Cardiac muscle cell (in vitro differentiated cells and primary cell): ENCODE measurements around the gene SLC23A3. TPM values are rescaled to one million over a fixed set of nuclear protein-coding genes. Genes with fewer than 3 reads are reported as not detected.

Source experiments
- DNase-seq, 2 donors: peaks; one replicate each; pipeline versions ENCODE4 v3.0.0 to v3.0.0-alpha.2; 2010 to 2017; ENCODE audit warnings: low read depth in 1 of 2, low spot score in 1 of 2
- H3K27ac ChIP-seq: fragments of 200-600 bp; sonication (generic); 2 replicates; pipeline ENCODE4 v1.5.1; 2016
- H3K27me3 ChIP-seq: fragments of 200-600 bp; sonication (generic); 2 replicates; pipeline ENCODE4 v1.6.0; 2016; ENCODE audit warnings: control low read depth
- H3K36me3 ChIP-seq: fragments of 200-600 bp; sonication (generic); 2 replicates; pipeline ENCODE4 v1.5.1; 2016; ENCODE audit warnings: control low read depth
- H3K4me1 ChIP-seq: fragments of 200-600 bp; sonication (generic); 2 replicates; pipeline ENCODE4 v1.8.1; 2017; ENCODE audit warnings: low read depth, mild to moderate bottlenecking, mixed run types
- H3K4me3 ChIP-seq: fragments of 200-600 bp; sonication (generic); 2 replicates; pipeline ENCODE4 v1.5.1; 2016; ENCODE audit warnings: mild to moderate bottlenecking
- H3K9me3 ChIP-seq: fragments of 200-600 bp; sonication (generic); 2 replicates; pipeline ENCODE4 v1.5.1; 2017; ENCODE audit warnings: low read depth, mild to moderate bottlenecking, control low read depth
- polyA plus RNA-seq: library from polyadenylated mRNA; unstranded; fragments of >200 nt; fragmentation: Nextera tagmentation; extraction: Ambion mirVana; gene quantifications from 2 replicates; pipeline ENCODE4 v1.2.1, GENCODE V29; 2016
- total RNA-seq: library from RNA; depleted of rRNA; stranded (reverse); fragments of >200 nt; gene quantifications from 2 replicates; pipeline ENCODE4 v1.2.3, GENCODE V29; 2016
- TF ChIP-seq, protein P1 (sequence below): IDR thresholded peaks from 2 replicates; pipeline ENCODE4 v1.5.1; 2012; ENCODE audit warnings: low read depth, mild to moderate bottlenecking, low read length

The SLC23A3 gene
- total and polyA plus RNA-seq, 2 experiments from 2014 or later = 0.09 TPM; not detected in 1

DNA sequence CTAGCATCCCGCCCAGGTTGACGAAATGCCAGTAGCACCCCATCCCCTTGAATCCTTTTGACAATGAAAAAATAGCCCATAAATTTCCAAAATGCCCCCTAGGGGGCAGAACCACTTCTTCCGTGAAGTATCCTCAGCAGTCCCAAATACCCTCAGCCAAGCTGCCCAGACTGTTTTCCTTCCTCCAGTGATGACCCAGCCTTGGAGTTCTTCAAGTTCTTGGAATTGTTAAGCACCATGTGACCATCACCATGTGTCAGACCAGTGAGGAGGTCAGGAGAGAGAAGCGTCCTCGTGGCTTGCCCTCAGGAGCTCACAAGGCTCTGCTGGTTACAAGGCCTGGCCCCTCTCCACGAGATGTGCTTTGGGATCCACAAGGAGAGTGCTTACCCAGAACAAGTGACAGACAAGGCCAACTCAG lies 1.4 kb upstream of the SLC23A3 start:
- no peaks in the 10 kb centered on the region for H3K27me3 ChIP-seq
- DNase-seq = peak; percentile 55 to 90
- peak overlapping the region; percentile 27 for H3K27ac ChIP-seq
- H3K9me3 ChIP-seq = no peaks in the 10 kb centered on the region
- no peaks in the 10 kb centered on the region for H3K4me1 ChIP-seq
- H3K4me3 ChIP-seq = no peak overlapping the region
- peaks cover 9% of the 10 kb centered on the region for H3K36me3 ChIP-seq
- TF ChIP-seq, protein P1, sequence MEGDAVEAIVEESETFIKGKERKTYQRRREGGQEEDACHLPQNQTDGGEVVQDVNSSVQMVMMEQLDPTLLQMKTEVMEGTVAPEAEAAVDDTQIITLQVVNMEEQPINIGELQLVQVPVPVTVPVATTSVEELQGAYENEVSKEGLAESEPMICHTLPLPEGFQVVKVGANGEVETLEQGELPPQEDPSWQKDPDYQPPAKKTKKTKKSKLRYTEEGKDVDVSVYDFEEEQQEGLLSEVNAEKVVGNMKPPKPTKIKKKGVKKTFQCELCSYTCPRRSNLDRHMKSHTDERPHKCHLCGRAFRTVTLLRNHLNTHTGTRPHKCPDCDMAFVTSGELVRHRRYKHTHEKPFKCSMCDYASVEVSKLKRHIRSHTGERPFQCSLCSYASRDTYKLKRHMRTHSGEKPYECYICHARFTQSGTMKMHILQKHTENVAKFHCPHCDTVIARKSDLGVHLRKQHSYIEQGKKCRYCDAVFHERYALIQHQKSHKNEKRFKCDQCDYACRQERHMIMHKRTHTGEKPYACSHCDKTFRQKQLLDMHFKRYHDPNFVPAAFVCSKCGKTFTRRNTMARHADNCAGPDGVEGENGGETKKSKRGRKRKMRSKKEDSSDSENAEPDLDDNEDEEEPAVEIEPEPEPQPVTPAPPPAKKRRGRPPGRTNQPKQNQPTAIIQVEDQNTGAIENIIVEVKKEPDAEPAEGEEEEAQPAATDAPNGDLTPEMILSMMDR = peak; percentile 83

- H3K4me3 ChIP-seq = no peak overlapping the region
- no peak overlapping the region for H3K27ac ChIP-seq
- peaks cover 3% of the 10 kb centered on the region for H3K27me3 ChIP-seq
- H3K9me3 ChIP-seq = no peaks in the 10 kb centered on the region
- peaks cover 6% of the 10 kb centered on the region for H3K36me3 ChIP-seq
- H3K4me1 ChIP-seq = no peaks in the 10 kb centered on the region
- no peak for DNase-seq
- TF ChIP-seq, protein P1 = no peak
These were observed 897 bp downstream of the SLC23A3 start for GRCh38 chr2:219168932-219169331.

GRCh38 chr2:219168526-219168925 lies 1.3 kb downstream of the SLC23A3 start:
- no peak overlapping the region for H3K4me3 ChIP-seq
- H3K27me3 ChIP-seq = peaks cover 5% of the 10 kb centered on the region
- peaks cover 3% of the 10 kb centered on the region for H3K36me3 ChIP-seq
- no peak overlapping the region for H3K27ac ChIP-seq
- no peaks in the 10 kb centered on the region for H3K4me1 ChIP-seq
- no peak for DNase-seq
- TF ChIP-seq, protein P1 = no peak
- H3K9me3 ChIP-seq = no peaks in the 10 kb centered on the region

DNA sequence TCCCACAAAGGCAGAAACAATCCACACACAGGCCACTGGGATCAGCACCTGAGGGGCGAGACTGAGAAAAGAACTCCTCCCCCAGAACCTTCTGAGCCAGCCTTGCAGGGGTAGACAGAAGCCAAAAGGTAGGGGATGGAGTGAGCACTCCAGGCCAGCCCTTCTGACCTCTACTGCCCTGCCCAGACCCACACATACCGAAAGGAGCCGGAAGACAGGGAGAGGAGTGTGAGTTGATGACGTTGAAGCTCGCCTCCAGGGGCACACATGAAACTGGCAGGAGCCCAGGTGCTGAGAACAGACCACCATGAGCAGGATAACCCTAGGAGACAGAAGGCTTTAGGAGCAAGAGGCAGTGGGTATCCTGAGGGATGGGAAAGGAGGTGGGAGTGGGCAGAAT lies 1.8 kb downstream of the SLC23A3 start:
- Histone ChIP-seq H3K27me3 (peaks cover 5% of the 10 kb centered on the region), H3K4me3 (no peak overlapping the region), H3K9me3 (no peaks in the 10 kb centered on the region), H3K27ac (no peak overlapping the region), H3K4me1 (no peaks in the 10 kb centered on the region), H3K36me3 (no peaks in the 10 kb centered on the region)
- TF ChIP-seq, protein P1 = no peak
- DNase-seq = no peak

DNA sequence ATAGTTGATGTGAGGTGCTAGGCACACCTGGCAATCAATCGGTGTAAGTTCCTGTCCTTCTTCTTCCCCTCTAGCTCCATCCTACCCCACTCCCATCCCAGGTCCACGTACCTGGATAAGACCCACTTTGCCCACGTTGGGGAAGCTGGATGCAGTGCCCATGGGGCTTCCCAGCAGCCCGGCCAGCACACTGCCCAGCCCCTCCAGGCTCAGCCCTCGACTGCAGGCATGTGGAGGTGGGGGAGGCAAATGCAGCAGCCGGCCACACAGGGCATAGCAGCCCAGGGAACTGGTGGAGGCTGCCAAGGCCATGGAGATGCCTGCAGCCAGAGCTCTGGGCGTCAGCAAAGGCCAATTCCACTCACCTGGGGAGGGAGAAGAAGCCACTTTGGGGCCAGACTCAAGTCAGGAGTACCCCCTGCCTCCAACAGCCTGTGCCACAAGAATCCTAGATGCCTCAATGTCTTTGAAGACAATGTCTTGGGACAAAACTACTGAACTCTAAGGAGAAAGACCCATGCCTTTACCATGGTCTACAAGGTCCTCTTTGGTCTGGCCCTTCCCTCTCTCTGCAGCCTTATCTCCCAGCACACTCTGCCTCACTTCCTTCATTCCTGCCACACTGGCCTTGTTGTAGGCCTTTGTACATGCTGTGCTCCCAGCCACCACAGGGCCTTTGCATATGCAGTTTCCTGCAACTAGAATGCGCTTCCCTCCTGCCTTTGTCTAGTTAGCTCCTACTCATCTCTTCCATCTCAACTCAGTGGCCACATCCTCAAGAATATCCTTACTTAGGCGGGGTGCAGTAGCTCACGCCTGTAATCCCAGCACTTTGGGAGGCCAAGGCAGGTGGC lies 4.5 kb downstream of the SLC23A3 start:
- Histone ChIP-seq H3K4me3 (no peak overlapping the region), H3K27me3 (peaks cover 5% of the 10 kb centered on the region), H3K36me3 (no peaks in the 10 kb centered on the region), H3K9me3 (no peaks in the 10 kb centered on the region), H3K27ac (no peak overlapping the region), H3K4me1 (no peaks in the 10 kb centered on the region)
- TF ChIP-seq, protein P1 = no peak
- DNase-seq = no peak
